ENCODE data around the gene TUBG1.

TUBG1 gene

DNA sequence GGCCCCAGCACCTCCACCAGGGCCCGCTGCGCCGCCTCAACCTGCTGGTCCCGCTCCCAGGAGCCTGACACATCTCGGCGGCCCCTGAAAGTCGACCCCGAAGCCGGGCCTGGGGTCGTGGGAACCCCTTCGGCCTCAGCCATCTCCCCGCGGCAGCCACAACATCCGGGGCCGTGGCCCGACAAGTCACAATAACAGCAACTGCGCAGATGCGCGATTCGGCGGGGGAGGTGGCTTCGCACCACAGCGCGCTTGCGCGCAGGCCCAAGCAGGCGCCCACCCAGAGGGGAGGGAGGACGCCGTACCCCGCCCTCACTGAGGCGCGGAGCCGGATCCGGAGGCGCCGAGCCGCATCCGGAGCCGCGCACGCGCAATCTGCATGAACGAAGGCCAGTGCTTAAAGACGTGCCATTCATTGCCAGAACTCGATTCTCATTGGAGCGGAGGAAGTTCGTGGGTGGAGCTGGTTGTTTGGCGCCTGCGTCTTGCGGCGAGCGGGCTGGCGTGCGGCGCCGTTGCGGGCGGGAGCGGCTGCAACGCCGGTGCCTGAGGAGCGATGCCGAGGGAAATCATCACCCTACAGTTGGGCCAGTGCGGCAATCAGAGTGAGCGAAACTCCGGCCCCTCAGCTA lies at the start of gene TUBG1, which contains the start of gene RETREG3:
TUBG1 (plus strand) TSS at position 502 of the 632 bp plus-strand sequence; CDS start at position 557, 55 bp downstream.
RETREG3 (minus strand) TSS at position 193 of the 632 bp plus-strand sequence; CDS start at position 143, 50 bp downstream.
- peak; percentile 99 for DNase-seq (ENCODE audit: low read depth)

DNA sequence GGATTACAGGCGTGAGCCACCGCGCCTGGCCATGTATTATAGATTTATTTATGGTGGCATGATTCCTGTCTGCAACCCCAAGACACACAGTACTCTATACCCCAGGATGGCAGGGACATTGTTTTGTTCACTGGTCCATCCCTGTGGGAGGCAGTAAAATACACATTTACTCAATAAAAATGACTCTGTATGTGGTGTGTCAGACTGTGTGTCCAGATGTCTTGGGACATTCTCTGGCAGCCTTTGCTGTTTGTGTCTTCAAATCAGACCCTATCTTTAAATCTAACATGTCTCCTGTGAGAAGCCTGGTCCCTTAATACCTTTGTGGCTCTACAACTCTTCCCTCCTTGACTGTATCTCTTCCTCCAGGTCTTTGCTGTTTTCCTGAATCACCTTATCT lies 49.2 kb upstream of the TUBG1 start:
- DNase-seq (ENCODE audit: low read depth) = no peak

DNA sequence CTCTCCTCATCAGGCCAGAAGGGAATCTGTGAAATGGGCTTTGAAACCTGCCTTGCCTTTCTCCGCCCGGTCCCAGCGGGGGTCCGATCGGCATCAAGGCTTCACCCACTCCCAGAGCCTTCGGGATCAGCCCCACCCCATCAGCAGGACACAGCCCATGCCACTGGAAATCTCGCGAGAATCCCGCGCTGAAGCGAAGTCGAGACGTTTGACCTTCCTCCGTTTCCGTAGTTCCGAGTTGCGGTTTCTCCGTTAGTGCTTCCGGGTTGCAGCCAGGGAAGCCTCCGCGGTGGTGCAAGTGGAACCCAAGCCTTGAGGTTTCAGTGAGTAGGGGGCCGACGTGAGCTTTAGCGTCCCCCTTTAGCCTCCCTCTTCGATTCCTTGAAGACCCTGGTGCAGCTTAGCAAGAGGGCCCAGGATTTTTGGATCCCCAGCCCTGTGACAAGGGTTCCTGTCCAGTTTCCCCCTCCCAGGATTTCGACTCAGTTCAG lies 47.5 kb upstream of the TUBG1 start, which contains the start of gene COASY:
COASY (plus strand) TSS at position 252 of the 491 bp plus-strand sequence. CDS start 475 bp downstream, outside the sequence.
- peak; percentile 97 for DNase-seq (ENCODE audit: low read depth)

- DNase-seq (ENCODE audit: low read depth) = peak; percentile 51
These were observed 46.9 kb upstream of the TUBG1 start for GRCh38 chr17:42562388-42563142.

- no peak for DNase-seq (ENCODE audit: low read depth)
These were observed 46.4 kb upstream of the TUBG1 start for GRCh38 chr17:42563143-42563509.

GRCh38 chr17:42563543-42563942 lies 45.9 kb upstream of the TUBG1 start:
- DNase-seq (ENCODE audit: low read depth) = no peak

DNA sequence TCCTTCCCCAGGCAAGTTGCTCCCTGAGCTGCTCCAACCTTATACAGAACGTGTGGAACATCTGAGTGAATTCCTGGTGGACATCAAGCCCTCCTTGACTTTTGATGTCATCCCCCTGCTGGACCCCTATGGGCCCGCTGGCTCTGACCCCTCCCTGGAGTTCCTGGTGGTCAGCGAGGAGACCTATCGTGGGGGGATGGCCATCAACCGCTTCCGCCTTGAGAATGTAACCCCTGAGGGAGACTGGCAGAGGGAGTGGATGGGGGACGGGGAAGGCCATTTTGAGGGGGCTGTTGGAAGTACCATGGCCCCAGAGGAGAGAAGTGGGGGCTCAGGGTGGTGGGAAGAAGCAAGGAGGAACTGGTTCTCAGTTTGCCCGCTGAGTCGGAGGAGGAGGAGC lies 45.5 kb upstream of the TUBG1 start:
- DNase-seq (ENCODE audit: low read depth) = no peak

GRCh38 chr17:42564815-42565522 lies 44.5 kb upstream of the TUBG1 start:
- no peak for DNase-seq (ENCODE audit: low read depth)

GRCh38 chr17:42565523-42566214 lies 43.8 kb upstream of the TUBG1 start:
- DNase-seq (ENCODE audit: low read depth) = no peak

DNA sequence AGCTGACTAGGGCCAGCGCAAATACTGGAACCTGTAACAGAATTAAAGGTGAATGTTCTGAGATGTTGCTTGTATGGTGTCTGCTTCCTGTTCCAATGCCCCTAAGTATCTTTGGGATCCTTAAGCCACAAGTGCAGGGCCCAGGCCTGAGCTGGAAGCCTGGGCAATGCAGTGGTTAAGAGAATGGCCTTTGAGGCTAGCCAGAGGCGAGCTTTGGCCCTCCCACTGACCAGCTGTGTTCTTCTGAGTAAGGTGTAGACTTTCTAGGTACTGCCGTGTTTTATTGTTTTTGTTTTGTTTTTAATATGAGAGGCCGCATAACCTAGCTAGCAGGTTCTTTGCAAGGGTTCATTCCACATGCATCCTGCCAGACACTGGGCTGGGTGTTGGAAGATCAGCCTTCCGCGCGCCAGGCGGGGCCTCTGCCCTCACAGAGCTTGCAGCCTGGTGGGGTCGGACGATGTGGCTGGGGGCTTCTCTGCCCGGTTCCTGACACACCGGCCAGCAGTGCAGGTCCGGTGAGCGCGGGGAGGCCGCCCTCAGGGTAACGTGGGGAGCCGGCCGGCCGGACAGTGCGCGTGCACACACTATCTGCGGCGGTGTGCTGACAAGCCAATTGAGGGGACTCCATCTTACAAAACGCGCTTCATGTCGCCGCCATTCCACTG lies 43.1 kb upstream of the TUBG1 start:
- DNase-seq (ENCODE audit: low read depth) = no peak

DNA sequence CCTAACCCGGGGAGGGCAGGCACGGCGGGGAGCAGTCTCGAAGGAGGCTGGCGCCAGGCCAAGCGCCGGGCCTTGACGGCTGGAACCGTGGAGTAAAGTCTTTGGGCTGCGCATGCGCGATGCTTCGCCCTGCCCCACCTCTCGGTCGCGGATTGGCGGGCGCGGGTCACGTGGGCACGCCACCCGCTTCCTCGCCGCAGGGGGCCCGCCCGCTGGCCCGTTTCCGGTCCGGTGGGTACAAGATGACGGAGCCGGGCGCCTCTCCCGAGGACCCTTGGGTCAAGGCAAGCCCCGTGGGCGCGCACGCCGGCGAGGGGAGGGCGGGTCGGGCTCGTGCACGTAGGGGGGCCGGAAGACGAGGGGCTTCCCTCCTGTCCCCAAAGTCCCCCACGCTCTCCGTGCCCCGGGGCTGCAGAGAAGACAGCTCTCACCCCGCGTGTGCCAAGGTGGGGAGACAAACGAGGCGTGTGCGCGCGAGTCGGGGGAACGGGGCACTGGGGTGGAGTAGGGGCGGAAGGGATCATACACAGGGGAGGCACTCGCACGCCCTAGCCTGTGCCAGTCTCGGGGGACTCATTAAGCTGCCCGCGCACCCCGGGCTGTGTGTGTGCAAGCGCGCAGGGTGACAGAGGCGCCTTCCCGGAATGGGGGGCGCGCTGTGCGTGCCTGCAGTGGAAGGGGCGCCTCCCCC lies 42.5 kb upstream of the TUBG1 start, which contains the start of gene MLX:
MLX (plus strand) TSS at position 218 of the 691 bp plus-strand sequence; CDS start at position 243, 25 bp downstream.
- DNase-seq (ENCODE audit: low read depth) = peak; percentile 79

DNA sequence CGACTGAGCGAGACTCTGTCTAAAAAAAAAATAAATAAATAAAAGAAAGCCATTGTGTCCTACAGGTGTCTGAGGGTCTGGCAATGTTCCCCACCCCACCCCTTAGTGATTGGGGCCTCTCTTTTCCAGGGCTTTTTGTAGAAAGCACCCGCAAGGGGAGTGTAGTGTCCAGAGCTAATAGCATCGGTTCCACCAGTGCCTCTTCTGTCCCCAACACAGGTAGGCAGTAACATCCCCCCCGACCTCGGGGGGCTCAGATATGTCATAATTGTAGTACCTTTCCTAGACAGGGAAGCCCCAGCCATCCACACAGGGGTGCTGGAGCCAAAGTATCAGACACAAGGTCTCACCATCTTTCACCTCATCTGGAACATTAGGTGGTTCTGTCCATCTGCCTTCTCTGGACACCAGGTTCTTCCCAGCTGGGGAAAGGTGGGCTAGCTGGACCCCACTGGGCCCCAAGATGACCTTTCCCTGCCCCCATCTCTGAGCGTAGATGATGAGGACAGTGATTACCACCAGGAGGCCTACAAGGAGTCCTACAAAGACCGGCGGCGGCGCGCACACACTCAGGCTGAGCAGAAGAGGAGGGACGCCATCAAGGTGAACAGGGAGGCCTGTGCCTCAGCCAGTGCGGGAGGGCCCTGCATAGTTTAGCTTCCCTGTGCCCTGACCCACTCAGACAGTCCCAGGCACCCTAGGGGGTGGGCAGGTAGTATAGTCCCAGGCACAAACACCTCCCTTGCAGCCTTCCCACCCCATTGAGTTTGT lies 41.0 kb upstream of the TUBG1 start:
- DNase-seq (ENCODE audit: low read depth) = no peak

GRCh38 chr17:42571435-42572225 lies 37.9 kb upstream of the TUBG1 start:
- DNase-seq (ENCODE audit: low read depth) = no peak

DNA sequence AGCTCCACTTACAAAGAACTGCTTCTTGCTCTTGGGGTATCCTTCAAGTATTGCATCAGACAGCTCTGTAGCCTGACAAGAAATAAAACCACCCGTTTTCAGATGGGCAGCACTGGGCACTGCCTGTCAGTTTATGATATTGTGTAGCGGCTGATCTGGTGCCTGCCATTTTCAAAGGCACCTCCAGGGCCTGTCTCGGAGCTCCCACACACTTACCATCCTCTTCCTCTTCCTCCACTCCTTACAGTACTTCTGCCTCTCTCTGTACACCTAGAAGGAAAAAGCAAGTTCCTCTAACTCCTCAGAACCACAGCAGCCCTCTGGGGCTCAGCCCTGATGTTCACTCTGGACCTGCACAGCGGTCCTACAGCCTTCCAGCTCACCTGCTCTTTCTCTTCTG lies 36.4 kb upstream of the TUBG1 start:
- no peak for DNase-seq (ENCODE audit: low read depth)

GRCh38 chr17:42574463-42574862 lies 35.0 kb upstream of the TUBG1 start:
- no peak for DNase-seq (ENCODE audit: low read depth)

DNA sequence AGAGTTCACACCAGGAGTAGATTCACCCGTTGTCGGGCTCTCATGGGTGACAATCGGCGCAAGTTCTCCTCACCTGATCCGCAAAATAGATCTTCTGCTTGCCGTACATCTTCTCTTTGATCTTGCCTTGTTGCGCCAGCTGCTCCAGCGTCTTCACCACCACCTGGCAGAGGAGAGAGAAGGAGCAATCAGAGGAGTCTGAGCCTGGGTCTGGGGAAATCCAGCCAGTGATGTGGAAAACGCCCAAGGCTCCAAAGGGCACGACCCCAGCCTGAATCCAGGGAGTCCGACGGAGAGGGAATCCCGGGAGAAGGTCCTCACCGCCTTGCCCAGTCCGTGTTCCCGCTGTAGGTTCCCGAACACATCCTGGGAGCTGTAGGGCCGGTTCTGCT lies 32.3 kb upstream of the TUBG1 start:
- no peak for DNase-seq (ENCODE audit: low read depth)

DNA sequence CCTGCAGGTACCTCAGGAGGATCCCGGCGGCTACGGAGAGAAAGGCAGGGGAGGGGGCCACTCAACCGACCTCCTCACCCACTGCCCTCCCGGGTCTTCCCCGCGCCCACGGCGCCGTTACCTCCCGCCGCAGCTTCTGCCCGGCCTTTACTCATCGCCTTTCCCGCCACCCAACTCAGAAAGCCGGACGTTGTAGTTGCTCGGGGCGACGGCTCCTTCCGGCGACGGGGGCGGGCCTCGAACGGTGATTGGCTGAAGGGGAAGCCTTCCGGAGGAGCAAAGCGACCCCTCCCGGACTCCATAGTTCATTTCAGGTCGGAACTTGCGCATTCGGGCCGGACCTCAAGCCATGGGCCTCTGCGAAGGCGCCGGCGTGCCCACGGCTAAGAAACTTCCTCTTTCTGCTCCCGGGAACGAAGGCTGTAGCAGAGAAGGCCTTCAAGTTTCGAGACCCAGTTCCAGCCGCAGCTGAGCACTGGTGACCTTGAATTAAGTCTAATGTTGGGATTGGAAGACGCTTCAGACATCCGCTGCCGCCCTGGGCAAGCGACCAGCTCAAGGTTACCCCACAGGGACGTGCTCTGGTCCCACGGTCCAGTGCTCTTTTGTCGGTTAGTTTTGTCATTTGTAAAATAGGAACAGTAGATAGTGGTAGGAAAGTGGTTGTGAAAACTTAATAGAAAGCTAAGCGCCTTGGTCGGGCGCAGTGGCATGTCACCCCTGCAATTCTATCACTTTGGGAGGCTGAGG lies 31.8 kb upstream of the TUBG1 start, which contains the start of gene PSMC3IP:
PSMC3IP (minus strand) TSS at position 198 of the 750 bp plus-strand sequence; CDS start at position 155, 43 bp downstream.
- peak; percentile 96 for DNase-seq (ENCODE audit: low read depth)

GRCh38 chr17:42578282-42578869 lies 31.1 kb upstream of the TUBG1 start:
- peak; percentile 64 for DNase-seq (ENCODE audit: low read depth)

Measured in iris pigment epithelial cell (primary cell).